ENCODE data around the gene PODN. TPM values are rescaled to one million over a fixed set of nuclear protein-coding genes. Genes with fewer than 3 reads are reported as not detected.
A peak's percentile ranks its signal among the peaks of the same experiment; 100 is the strongest.

Gene PODN
- total and polyA plus RNA-seq, 2 of the 4 experiments (the other 2 are of a cell fraction), result 0.54 to 6.2 TPM

DNA sequence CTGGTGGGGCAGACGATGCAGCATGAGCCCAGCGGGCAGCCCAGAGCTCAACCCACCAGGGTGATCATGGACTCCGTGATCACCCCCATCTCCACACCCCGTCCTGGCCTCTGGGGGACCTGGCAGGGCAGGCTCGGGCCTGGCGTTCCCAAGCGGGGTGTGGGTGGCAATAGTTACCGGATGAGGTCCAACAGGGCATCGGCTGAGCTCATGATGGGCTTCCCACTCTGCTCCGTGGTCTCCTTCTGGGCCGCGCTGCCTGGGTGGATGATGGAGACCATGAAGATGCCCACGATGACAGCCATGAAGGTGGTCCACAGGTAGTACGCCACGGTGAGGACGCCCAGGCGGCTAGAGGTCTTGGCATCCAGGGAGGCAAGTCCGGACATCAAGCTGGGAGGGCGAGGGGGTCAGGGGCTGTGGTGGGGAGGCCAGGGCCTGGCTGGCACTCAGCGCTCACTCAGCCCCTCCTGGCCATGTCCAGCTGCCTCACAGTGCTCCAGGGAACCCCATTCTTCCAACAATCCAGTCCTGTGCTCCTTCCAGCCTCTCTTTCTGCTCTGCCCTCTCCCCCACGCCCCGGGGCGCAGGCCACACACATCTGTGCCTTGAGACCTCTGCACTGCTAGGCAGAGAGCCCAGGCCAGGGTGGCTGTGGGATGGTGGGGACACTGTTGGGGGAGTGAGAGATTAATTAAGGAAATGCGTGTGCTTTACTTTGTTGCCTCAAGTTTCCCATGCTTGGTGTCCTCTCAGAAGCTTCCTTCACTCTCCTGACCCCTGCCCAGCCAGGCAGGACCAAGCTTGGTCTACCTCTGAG lies 52.8 kb downstream of the PODN start:
- in situ Hi-C loops (cut with MboI; ENCODE audit: low sequenced_read_pairs) (no loop called here), intact Hi-C loops (cut with micrococcal nuclease) (no loop called here), dilution Hi-C loops (cut with HindIII; ENCODE audit: low sequenced_read_pairs, unreplicated experiment) (no loop called here)
- Histone ChIP-seq H3K4me2 (ENCODE audit: low read depth, low read length) (no peak overlapping the region), H3K23ac (ENCODE audit: low read depth, low read length) (peak overlapping the region; percentile 93), H4K91ac (ENCODE audit: insufficient read depth, low read depth, low read length) (peak overlapping the region; percentile 99), H3K4me1 (ENCODE audit: control insufficient read depth, insufficient read depth, low read length) (peaks cover 27% of the 10 kb centered on the region), H3K4ac (ENCODE audit: low read depth, low read length) (peak overlapping the region; percentile 98), H4K20me1 (ENCODE audit: insufficient read depth, low read length) (no peaks in the 10 kb centered on the region), H2AFZ (replicated peaks; ENCODE audit: low read length, poor library complexity) (peak overlapping the region; percentile 59), H2BK5ac (ENCODE audit: low read depth, low read length, poor library complexity, severe bottlenecking) (peak overlapping the region; percentile 67), H3K56ac (ENCODE audit: extremely low read depth, insufficient read depth, low read length) (peak overlapping the region; percentile 50; the same call in 1 of the 2 replicates), H3K18ac (ENCODE audit: low read depth, low read length) (peak overlapping the region; percentile 85), H2AK9ac (replicated peaks; ENCODE audit: low read depth, low read length, poor library complexity) (peak overlapping the region; percentile 85), H2BK20ac (ENCODE audit: low read depth, low read length) (peak overlapping the region; percentile 92), H2BK120ac (ENCODE audit: low read depth, low read length) (peak overlapping the region; percentile 96), H3K27ac (ENCODE audit: insufficient read depth, low read length) (peak overlapping the region; percentile 81), H3K27me3 (ENCODE audit: control insufficient read depth, insufficient read depth, low read length) (no peaks in the 10 kb centered on the region), H3K9me3 (ENCODE audit: control insufficient read depth, insufficient read depth, low read length) (peaks cover 17% of the 10 kb centered on the region), H3K14ac (replicated peaks; ENCODE audit: low read depth, low read length) (peak overlapping the region; percentile 98), H3K36me3 (ENCODE audit: control insufficient read depth, insufficient read depth, low read length) (no peaks in the 10 kb centered on the region), H3K4me3 (ENCODE audit: insufficient read depth, low read depth, low read length) (no peak overlapping the region), H4K8ac (ENCODE audit: low read depth in 2 of 2, low read length in 2 of 2) (peak overlapping the region; percentile 83 to 97), H2AK5ac (ENCODE audit: low read depth, low read length) (peak overlapping the region; percentile 99), H3K9me1 (ENCODE audit: insufficient read depth, low read length) (peaks cover 34% of the 10 kb centered on the region), H3K79me1 (ENCODE audit: low read depth in 1 of 2, low read length in 2 of 2) (no peaks in the 10 kb centered on the region), H3K9ac (ENCODE audit: low read depth, low read length) (peak overlapping the region; percentile 59), H2BK15ac (ENCODE audit: low read depth, low read length) (peak overlapping the region; percentile 83; the same call in 2 of the 3 replicates), H4K5ac (ENCODE audit: low read depth, low read length) (peak overlapping the region; percentile 80)
- CTCF ChIA-PET, result no interaction called here
- POLR2A ChIA-PET (ENCODE audit: unreplicated experiment), result no interaction called here
- ATAC-seq (ENCODE audit: low read depth), result no peak
- no TSS peak for BruUV-seq (replicated peaks)
- DNase-seq, result no peak
- WGBS, 2 experiments (ENCODE audit: extremely low coverage in 2 of 2, insufficient read length in 1 of 2), result 97% methylated on average over 6 of the region's 24 CpGs; no CpG with 5 or more reads in 1 of the 2 experiments
- TF ChIP-seq POLR2A (IDR thresholded peaks at IDR 0.05; ENCODE audit: low read depth, low read length) (no peak), CHD1 (IDR thresholded peaks at IDR 0.05; ENCODE audit: low read depth, low read length) (no peak), CEBPB (IDR thresholded peaks at IDR 0.05; ENCODE audit: low read depth, low read length) (no peak), RAD21 (IDR thresholded peaks at IDR 0.05; ENCODE audit: low read length) (no peak), MXI1 (IDR thresholded peaks at IDR 0.05; ENCODE audit: borderline replicate concordance, low read depth, low read length) (no peak), RCOR1 (IDR thresholded peaks at IDR 0.05; ENCODE audit: insufficient replicate concordance, low read length) (no peak), RFX5 (IDR thresholded peaks at IDR 0.05; ENCODE audit: low read depth, low read length) (no peak), SMC3 (IDR thresholded peaks at IDR 0.05; ENCODE audit: low read depth, low read length) (no peak), BHLHE40 (IDR thresholded peaks at IDR 0.05; ENCODE audit: low read depth, low read length) (no peak), NFE2L2 (IDR thresholded peaks at IDR 0.05; ENCODE audit: low read depth, low read length) (no peak), FOS (IDR thresholded peaks at IDR 0.05; ENCODE audit: low read depth, low read length) (no peak), MAZ (IDR thresholded peaks at IDR 0.05; ENCODE audit: borderline replicate concordance, low read depth, low read length) (no peak)
- TF ChIP-seq, protein P1, sequence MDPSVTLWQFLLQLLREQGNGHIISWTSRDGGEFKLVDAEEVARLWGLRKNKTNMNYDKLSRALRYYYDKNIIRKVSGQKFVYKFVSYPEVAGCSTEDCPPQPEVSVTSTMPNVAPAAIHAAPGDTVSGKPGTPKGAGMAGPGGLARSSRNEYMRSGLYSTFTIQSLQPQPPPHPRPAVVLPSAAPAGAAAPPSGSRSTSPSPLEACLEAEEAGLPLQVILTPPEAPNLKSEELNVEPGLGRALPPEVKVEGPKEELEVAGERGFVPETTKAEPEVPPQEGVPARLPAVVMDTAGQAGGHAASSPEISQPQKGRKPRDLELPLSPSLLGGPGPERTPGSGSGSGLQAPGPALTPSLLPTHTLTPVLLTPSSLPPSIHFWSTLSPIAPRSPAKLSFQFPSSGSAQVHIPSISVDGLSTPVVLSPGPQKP (IDR thresholded peaks at IDR 0.05; ENCODE audit: borderline replicate concordance, low read depth, low read length), result no peak
- TF ChIP-seq, protein P2, sequence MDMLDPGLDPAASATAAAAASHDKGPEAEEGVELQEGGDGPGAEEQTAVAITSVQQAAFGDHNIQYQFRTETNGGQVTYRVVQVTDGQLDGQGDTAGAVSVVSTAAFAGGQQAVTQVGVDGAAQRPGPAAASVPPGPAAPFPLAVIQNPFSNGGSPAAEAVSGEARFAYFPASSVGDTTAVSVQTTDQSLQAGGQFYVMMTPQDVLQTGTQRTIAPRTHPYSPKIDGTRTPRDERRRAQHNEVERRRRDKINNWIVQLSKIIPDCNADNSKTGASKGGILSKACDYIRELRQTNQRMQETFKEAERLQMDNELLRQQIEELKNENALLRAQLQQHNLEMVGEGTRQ (IDR thresholded peaks at IDR 0.05; ENCODE audit: low read depth, low read length), result no peak
- TF ChIP-seq, protein P3, sequence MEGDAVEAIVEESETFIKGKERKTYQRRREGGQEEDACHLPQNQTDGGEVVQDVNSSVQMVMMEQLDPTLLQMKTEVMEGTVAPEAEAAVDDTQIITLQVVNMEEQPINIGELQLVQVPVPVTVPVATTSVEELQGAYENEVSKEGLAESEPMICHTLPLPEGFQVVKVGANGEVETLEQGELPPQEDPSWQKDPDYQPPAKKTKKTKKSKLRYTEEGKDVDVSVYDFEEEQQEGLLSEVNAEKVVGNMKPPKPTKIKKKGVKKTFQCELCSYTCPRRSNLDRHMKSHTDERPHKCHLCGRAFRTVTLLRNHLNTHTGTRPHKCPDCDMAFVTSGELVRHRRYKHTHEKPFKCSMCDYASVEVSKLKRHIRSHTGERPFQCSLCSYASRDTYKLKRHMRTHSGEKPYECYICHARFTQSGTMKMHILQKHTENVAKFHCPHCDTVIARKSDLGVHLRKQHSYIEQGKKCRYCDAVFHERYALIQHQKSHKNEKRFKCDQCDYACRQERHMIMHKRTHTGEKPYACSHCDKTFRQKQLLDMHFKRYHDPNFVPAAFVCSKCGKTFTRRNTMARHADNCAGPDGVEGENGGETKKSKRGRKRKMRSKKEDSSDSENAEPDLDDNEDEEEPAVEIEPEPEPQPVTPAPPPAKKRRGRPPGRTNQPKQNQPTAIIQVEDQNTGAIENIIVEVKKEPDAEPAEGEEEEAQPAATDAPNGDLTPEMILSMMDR (conservative IDR thresholded peaks at IDR 0.05; ENCODE audit: low read depth, low read length), result no peak
